ENCODE results near the gene GDF15. TPM values are rescaled to one million over a fixed set of nuclear protein-coding genes. Genes with fewer than 3 reads are reported as not detected.

GDF15 gene
- total and polyA plus RNA-seq, 2 donors (not counting 1 experiment from before 2014, with no cell fraction given): 0.19 TPM; not detected in 1

GRCh38 chr19:18390065-18390907 lies 4.3 kb downstream of the GDF15 start:
- Histone ChIP-seq H3K9me3 (ENCODE audit: control extremely low read depth in 1 of 3, control insufficient read depth in 2 of 3, insufficient read depth in 1 of 3, low read length in 2 of 3) (peaks cover 0 to 5% (median 5%) of the 10 kb centered on the region in 3 donors), H3K27me3 (replicated peaks in 1 of 4; ENCODE audit: control extremely low read depth in 1 of 4, control insufficient read depth in 3 of 4, insufficient read depth in 4 of 4, low read length in 3 of 4) (peaks cover 0 to 21% (median 10%) of the 10 kb centered on the region in 4 experiments), H4K20me1 (ENCODE audit: control insufficient read depth, insufficient read depth, low read length, poor library complexity, severe bottlenecking) (peaks cover 8% of the 10 kb centered on the region), H3K79me2 (ENCODE audit: control insufficient read depth, insufficient read depth, low read length) (no peaks in the 10 kb centered on the region), H3K4me2 (replicated peaks; ENCODE audit: low read depth, low read length, poor library complexity, severe bottlenecking) (no peak overlapping the region), H3K27ac (ENCODE audit: low read length in 2 of 2) (no peak overlapping the region), H3K9ac (ENCODE audit: low read length) (no peak overlapping the region), H3K4me3 (ENCODE audit: control extremely low read depth in 1 of 5, extremely low read depth in 1 of 5, insufficient read depth in 1 of 5, low read depth in 2 of 5, low read length in 4 of 5) (no peak overlapping the region), H3K4me1 (ENCODE audit: control insufficient read depth in 2 of 2, insufficient read depth in 2 of 2, low read length in 2 of 2) (peaks cover 42 to 43% of the 10 kb centered on the region in 2 donors), H3K36me3 (replicated peaks in 1 of 2; ENCODE audit: control extremely low read depth in 1 of 2, control insufficient read depth in 1 of 2, extremely low read depth in 1 of 2, insufficient read depth in 2 of 2, low read length in 1 of 2) (peaks cover 0 to 3% of the 10 kb centered on the region in 2 experiments), H2AFZ (ENCODE audit: insufficient read depth, low read depth, low read length, poor library complexity, severe bottlenecking) (no peak overlapping the region)
- Mint-ChIP-seq H3K27ac (peak overlapping the region; percentile 21), H3K27me3 (no peaks in the 10 kb centered on the region), H3K4me3 (peak overlapping the region; percentile 23), H3K9me3 (ENCODE audit: insufficient read depth) (no peaks in the 10 kb centered on the region), H3K4me1 (peaks cover 45% of the 10 kb centered on the region)
- no peak for DNase-seq
- 93% methylated on average over 5 of the region's 6 CpGs for WGBS (ENCODE audit: insufficient coverage)
- no peak for ATAC-seq (ENCODE audit: low read depth)
- ChIA-PET CTCF (interaction anchor here (0.5 to 10.6 kb wide), 11 partner anchors 10 to 291 kb away, joined by 3 to 196 read pairs (median 8); partner anchors contain the start of genes LRRC25 and SSBP4), POLR2A (interaction anchor here (0.6 to 1.3 kb wide), 2 partner anchors 12 to 31 kb away, joined by 5 to 7 read pairs; no protein-coding TSS in a partner anchor)
- intact Hi-C loops (cut with micrococcal nuclease): no loop called here
- TF ChIP-seq EZH2 (IDR thresholded peaks at IDR 0.05; ENCODE audit: borderline replicate concordance, insufficient read depth, low read depth, low read length, poor library complexity, severe bottlenecking) (no peak), CTCF (IDR thresholded peaks at IDR 0.05) (no peak)
